ENCODE results near the gene SH3BP2. TPM values are rescaled to one million over a fixed set of nuclear protein-coding genes. Genes with fewer than 3 reads are reported as not detected.

Gene SH3BP2
- total RNA-seq, 1 donor from 2014 or later, result 102 TPM

DNA sequence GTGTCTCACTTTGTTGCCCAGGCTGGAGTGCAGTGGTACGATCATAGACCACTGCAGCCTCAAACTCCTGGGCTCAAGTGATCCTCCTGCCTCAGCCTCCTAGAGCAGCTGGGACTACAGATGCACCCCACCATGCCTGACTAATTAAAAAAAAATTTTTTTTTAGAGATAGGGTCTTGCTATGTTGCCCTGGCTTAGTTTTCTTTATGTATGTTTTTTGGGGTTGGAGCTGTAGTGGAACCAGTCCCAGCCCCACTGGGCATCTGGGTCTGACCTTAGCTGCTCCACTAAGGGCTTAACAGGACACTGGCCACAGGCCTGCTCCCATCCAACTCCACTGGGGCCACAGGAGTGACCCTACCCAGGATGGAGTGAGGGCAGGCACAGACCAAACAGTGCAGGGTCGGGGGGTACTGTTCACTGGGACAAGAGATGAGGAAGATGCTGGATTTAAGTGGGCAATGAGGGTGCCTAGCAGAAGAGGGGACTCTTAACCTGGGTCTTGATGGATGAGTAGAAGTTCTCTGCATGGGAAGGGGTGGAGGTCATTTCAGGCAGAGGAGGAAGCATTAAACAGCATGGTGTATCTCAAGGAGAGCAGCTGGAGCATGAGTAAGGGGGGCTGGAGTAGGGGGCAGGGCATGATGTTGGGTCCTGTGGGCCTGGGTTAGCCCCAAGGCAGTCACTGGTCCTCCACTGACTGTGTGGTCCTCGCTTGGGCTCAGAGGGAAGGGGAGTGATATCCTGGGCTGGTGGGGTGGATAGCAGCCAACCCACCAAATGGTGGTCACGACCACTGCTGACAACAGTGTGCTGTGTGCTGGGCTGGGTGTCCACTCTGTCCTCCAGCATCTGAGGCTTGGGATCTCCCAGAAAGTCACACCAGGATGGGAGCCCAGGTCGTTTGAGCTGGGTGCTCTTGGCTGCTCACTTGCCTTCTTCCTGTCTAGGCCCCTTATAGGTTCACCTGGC, 26.6 kb downstream of the SH3BP2 start:
- peaks cover 43% of the 10 kb centered on the region for H3K36me3 ChIP-seq
- peaks cover 46% of the 10 kb centered on the region for H3K4me1 ChIP-seq
- intact Hi-C loops (cut with DNase I), result no loop called here

DNA sequence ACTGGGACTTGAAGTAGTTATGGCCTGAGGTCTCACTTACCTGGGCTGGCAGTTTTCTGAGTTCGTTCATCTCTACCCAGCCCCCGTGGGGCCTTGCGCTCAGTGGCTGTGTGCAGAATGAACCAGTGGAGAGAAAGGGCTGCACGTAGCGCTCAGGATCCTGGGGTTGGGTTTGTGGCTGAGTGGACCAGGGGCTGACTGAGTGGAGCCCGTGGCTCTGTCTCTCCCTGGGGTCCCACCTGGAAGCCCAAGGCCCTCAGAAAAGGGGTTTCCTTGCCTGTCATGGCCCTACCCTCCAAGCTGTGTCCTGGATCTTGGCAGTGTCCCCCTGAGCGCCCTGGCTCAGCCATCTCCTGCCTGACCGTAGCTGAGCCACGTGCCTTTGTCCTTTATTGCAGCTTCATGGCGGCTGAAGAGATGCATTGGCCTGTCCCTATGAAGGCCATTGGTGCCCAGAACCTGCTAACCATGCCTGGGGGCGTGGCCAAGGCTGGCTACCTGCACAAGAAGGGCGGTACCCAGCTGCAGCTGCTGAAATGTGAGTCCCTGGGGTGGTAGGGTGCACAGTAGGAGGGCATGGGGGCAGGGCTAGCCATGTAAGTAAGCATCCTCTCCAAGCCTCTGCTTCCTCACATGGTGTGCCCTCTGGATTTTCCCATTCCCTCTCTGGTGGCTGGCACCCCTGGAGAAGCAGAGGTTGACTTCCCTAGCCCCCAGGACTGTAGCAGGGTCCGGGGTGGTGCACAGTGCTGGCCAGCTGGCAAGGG, 27.5 kb downstream of the SH3BP2 start:
- Histone ChIP-seq H3K4me3 (no peak overlapping the region), H3K27me3 (ENCODE audit: low read depth) (no peaks in the 10 kb centered on the region), H3K27ac (no peak overlapping the region), H3K9me3 (no peaks in the 10 kb centered on the region), H3K4me1 (peaks cover 37% of the 10 kb centered on the region), H3K36me3 (peaks cover 50% of the 10 kb centered on the region)
- intact Hi-C loops (cut with DNase I), result no loop called here
- DNase-seq (peak; percentile 47), ATAC-seq (no peak)
- TF ChIP-seq, protein P1, sequence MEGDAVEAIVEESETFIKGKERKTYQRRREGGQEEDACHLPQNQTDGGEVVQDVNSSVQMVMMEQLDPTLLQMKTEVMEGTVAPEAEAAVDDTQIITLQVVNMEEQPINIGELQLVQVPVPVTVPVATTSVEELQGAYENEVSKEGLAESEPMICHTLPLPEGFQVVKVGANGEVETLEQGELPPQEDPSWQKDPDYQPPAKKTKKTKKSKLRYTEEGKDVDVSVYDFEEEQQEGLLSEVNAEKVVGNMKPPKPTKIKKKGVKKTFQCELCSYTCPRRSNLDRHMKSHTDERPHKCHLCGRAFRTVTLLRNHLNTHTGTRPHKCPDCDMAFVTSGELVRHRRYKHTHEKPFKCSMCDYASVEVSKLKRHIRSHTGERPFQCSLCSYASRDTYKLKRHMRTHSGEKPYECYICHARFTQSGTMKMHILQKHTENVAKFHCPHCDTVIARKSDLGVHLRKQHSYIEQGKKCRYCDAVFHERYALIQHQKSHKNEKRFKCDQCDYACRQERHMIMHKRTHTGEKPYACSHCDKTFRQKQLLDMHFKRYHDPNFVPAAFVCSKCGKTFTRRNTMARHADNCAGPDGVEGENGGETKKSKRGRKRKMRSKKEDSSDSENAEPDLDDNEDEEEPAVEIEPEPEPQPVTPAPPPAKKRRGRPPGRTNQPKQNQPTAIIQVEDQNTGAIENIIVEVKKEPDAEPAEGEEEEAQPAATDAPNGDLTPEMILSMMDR (IDR thresholded peaks at IDR 0.05), result no peak

More for the DNA sequence above, 26.6 kb downstream of the SH3BP2 start:
- DNase-seq (peak; percentile 17), ATAC-seq (no peak)
- TF ChIP-seq, protein P1 (IDR thresholded peaks at IDR 0.05), result no peak
- H3K9me3 ChIP-seq, result no peaks in the 10 kb centered on the region
- H3K4me3 ChIP-seq, result no peak overlapping the region
- no peaks in the 10 kb centered on the region for H3K27me3 ChIP-seq (ENCODE audit: low read depth)
- H3K27ac ChIP-seq, result peak overlapping the region; percentile 18

DNA sequence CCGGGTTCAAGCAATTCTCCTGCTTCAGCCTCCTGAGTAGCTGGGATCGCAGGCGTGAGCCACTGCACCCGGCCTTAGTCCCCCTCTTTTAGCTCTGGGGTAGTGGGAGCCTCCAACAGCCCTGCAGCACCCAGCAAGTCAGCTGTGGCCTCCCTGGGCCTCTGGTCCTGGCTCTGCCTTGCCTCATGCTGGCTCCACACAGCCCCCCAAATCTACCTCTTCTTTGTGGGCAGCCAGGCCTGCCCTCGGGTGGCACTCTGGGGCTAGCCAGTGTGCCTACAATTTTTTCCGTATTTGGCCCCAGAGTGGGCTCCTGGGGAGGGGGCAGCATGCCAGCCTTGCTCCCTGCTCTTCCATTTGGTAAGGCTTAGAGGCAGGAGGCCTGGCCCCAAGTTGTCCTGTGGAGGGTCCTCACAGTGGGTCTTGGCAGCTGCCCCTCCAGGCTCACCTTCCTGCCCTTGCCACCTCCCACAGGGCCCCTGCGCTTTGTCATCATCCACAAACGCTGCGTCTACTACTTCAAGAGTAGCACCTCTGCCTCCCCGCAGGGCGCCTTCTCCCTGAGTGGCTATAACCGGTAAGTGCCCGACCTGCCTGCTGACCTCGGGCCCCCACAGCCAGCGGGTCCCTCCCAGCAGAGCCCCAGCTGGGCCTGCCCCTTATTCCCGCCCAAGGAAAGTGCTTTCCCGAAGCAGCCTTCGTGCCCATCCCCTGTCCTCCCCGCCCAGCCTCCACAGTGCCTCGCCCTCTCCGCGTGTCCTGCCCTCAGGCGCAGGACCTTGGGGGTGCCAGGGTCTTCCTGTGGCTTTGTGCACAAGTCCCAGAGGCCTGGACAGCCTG, 29.8 kb downstream of the SH3BP2 start:
- Histone ChIP-seq H3K27ac (no peak overlapping the region), H3K4me3 (no peak overlapping the region), H3K27me3 (ENCODE audit: low read depth) (no peaks in the 10 kb centered on the region), H3K36me3 (peaks cover 67% of the 10 kb centered on the region), H3K9me3 (no peaks in the 10 kb centered on the region), H3K4me1 (peaks cover 14% of the 10 kb centered on the region)
- intact Hi-C loops (cut with DNase I), result no loop called here
- ATAC-seq, result no peak
- peak; percentile 39 for DNase-seq
- TF ChIP-seq, protein P1 (IDR thresholded peaks at IDR 0.05), result no peak

DNA sequence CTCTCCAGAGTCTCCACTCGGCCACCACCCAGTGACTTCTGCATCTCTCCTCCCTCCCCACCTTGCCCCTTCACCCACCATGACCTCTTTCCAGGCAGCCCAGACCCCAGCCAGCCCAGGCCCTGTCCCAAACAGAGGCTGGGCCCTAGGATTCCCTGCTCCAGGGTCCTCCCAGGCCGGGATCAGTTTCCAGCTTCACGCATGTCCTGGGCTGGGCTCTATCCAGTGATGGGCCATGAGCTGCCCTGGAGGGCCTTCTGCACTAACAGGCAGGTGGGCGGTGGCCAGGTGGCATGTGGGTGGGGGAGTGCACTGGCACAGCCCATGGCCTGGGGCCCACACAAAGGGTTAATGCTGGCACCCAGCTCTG, 30.4 kb downstream of the SH3BP2 start:
- Histone ChIP-seq H3K4me3 (no peak overlapping the region), H3K4me1 (peaks cover 13% of the 10 kb centered on the region), H3K9me3 (no peaks in the 10 kb centered on the region), H3K27me3 (ENCODE audit: low read depth) (no peaks in the 10 kb centered on the region), H3K36me3 (peaks cover 73% of the 10 kb centered on the region), H3K27ac (no peak overlapping the region)
- ATAC-seq, result peak in 1 of 2 donors; percentile 1
- peak; percentile 45 for DNase-seq
- TF ChIP-seq, protein P1 (IDR thresholded peaks at IDR 0.05), result no peak
- intact Hi-C loops (cut with DNase I), result no loop called here

All from lower lobe of right lung (tissue), 2 donors.